Activated effector memory CD4-positive, alpha-beta T cell treated with anti-CD3 and anti-CD28 coated beads, Interleukin-2, amount 50 U/mL, for 16 hours (primary cell): ENCODE results near the gene MYO10.
"Not testable (repeated sequence)": the region's sequence is repeated elsewhere in the genome, so short reads cannot be mapped to it uniquely, and the experiment has no call there.

Experiments used
- DNase-seq: peaks from one replicate; pipeline ENCODE4 v3.0.0-alpha.2; 2020

The MYO10 gene

DNA sequence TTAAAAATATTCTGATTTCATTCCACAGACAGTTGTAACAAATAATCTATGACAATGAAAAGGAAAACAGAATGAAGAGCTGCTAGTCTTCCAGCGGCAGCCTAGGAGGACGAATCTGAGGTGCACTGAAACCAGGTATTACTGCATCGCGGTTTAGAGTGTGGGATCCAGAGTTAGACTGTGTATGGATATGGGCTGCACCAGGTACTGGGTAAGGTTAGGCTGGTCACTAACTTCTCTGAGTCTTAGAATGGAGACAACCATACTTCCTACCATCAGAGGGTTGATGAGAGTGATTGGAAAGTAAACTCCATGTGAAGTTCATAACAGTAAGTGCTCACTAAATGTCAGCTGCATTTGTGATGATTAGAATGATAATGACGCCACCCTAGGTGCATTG lies 158.7 kb downstream of the MYO10 start:
- DNase-seq = no peak

DNA sequence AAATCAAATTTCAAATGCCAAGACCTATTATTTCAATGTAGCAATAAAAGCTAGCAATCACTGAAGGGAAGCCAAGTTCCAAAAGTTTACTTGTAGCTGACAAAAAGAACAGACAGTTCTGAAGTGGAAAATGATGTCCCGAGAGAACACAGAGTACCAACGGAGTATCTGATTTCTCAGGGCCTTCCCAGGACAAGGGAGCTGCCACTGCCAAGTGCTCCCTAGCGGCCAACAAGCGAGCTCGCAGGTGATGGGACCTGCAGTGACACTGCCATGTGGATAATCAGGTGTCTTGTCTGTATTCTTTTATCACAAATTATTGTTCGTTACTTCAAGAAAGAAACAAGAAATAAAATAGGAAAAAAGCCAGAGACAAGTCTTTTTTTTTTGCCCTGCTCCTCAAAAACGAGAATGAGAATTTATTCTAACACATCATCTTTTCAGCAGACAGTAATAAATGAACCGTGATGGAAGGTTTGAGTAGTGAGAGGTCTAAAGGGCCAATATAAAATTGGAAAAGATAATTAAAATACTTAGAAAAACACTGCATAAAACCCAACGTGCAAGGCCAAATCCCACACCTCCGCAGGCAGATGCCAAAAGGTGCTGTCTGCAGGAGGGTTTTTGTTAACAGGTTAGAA lies 159.4 kb downstream of the MYO10 start:
- no peak for DNase-seq

DNA sequence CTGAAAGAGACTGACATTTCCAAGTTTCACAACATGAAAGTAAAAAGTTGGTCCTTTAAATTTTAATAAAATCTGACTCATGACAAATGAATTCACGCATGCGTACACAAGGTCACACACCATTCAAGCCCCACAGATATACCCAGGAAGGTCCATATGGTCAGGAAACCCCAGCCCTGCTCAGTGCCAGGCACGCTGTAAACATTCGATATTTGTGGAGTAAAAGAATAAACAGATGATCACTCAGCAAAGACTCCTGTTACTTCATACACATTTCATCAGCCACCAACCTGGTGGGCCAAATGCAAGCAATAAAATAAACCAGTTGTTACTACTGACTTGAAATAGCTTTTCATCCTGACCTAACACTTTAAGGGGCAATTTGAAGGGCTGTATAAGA lies 161.3 kb downstream of the MYO10 start:
- no peak for DNase-seq

DNA sequence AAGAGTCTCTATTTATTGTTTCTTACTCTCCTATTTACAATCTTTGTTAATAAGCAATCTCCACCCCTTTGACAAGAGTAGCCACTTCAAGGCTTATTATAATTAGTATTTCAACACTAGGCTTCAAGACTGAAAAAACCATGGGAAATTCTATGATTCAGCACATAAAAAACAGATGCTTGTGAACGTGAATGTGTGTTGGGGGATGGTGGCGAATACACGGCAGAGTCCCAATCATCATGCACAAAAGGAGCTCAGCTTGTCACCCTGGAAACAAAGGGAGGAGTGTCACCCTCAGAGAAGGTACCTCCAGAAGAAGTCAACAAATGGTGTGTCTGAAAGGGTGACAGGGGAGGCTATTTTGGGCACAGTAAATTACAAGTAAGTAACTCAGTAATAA lies 162.1 kb downstream of the MYO10 start:
- no peak for DNase-seq

DNA sequence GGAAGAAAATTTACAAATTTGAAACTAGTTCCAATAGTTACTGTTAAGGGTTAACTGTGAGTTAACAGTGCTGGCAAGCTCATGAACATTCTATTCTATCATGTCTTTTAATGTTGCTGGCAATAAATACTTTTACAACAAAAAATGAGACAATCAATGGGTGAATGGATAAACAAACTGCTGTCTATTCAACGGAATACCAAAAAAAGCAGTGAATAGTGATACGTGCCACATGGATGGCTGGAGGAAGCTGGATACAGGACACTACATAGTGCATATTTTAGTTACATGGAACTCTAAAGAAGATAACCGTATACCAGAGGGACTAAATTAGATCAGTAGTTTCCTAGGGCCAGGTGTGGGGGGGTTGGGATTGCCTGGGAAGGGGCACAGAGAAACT lies 163.5 kb downstream of the MYO10 start:
- no peak for DNase-seq

DNA sequence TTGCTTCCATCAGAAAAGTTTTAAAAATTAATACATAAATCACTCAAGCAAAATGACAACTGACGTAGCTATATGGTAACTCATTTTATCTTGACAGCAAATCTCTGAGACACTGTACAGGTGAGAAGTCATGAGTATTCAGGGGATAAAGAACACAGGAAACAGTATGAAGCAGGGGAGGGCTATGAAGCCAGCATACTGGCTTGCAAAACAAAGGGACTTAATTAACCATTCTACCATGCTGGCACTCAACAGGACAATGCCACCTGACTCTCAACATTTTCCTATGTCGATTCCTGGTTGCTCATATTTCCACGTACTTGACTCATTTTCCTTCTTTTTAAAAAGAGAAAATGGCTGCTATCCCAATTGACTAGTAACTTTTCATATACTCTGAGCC lies 167.9 kb downstream of the MYO10 start:
- DNase-seq = no peak

DNA sequence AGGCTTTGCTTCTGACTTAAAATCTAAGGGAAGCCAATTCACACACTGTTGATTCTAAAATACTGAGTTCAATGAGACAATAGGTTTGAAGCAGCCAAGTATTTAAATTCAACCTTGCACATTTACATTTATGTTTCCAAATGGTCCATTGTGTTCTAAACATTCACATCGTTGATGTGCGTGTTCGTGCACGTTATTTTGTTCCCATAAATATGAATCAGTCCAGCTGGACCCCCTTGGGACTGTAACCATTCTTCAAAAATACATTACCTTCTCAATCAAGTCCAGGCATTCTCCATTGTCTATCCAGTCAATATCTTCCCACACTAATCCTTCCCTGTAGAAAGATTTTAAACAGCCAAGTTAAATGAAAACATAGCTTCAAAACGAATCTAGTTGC lies 172.9 kb downstream of the MYO10 start:
- no peak for DNase-seq

DNA sequence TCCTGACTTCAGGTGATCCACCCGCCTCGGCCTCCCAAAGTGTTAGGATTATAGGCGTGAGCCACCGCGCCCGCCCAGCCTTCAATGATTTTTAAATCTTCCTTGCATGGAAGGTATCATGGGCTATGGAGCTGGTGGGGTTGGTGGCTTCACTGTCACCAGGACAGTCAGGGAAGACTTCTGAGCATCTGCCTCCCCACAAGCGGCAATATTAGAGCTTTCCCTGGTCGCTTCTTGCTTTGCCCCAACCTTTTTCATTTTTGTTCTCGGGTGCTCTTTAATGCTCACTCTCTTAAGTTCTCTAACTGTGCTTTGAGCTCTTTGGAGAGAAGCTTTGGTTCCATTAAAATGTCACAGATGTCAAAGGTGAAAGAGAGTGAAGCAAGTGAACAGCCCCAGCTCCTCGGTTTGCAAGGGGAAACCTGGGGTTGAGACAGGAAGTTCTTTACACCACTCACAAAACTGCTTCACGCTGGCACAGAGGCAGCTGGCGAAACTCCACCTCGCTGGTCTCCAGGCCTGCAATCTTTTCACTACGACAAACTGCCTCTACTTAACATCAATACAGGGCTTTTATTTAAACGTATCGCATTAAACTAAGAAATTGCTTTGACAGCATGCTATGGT lies 176.8 kb downstream of the MYO10 start:
- no peak for DNase-seq

DNA sequence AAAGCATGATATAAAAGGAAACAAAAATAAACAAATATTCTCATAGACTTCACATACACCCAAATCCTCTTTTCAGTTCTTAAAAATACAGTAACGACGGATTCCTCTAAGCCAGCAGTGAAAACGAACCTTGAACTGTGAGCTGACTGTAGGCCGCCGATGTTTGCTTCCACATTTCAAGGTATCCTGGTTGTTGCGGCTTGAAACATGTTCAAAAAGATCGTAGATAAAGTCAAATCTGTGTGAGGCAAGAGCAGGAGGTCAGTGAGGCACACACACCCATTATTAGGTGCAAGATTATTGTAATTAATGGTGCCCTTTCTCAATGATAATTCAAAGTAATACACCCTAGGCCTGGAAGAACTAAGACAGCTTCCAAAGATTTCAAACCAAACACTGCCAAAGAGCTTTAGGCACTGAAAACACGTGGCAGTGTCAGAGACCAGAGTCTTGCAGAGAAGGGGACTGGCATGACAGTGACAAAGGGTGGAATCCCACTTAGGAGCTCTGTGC lies 178.0 kb downstream of the MYO10 start:
- DNase-seq = no peak

DNA sequence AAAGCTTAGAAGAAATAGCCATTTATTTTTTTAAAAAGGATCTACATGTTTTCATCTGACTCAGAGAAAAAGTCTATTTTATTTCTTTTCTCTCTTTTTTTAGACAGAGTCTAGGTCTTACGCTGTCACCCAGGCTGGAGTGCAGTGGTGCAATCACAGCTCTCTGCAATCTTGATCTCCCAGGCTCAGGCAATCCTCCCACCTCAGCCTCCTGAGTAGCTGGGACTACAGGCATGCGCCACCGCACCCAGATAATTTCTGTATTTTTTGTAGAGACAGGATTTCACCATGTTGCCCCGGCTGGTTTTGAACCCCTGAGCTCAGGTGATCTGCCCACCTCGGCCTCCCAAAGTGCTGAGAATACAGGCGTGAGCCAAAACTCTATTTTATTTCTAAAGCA lies 178.5 kb downstream of the MYO10 start:
- not testable (repeated sequence) for DNase-seq

DNA sequence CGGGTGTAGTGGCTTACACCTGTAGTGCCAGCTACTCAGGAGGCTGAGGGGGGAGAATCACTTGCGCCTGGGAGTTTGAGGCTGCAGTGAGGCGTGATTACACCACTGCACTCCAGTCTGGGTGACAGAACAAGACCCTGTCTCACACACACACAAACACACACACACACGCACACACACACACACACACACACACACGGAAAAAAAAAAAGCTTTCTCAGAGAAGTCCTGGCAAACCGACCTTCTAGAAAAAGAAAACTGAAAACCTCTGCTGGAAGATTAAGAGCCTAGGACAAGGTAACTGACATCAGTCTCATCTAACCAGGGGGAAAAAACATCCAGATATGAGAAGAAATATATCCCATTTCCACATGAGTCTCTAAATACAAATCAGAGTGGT lies 178.9 kb downstream of the MYO10 start:
- DNase-seq = no peak

DNA sequence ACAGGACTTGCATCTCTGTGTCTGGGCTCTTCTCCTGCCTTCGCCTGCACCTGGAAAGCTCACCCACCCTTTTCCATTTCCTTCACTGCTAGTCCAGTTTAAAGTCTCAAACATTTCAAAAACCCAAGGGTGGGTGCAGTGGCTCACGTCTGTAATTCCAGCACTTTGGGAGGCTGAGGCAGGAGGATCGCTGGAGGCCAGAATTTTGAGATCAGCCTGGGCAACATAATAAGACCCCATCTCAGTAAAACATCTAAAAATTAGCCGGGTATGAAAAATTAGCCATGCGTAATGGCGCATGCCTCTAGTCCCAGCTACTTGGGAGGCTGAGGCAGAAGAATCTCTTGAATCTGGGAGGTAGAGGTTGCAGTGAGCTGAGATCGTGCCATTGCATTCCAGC lies 179.4 kb downstream of the MYO10 start:
- DNase-seq = no peak

DNA sequence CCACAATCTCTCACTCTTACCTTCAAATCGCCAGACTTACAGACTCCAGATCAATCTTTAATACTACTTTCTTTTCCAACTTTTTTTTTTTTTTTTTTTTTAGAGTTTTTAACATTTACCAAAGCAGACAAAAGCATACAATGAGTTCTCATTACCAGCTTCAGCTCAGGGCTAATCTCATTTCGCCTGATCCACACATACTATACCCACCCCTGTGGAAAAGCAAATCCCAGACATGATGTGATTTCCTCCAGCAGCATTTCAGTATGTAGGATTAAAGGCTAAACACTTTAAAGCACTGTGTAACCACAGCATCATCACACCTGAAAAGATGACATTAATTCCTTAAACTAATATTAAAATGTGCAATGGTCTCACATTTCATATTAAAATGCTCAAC lies 180.4 kb downstream of the MYO10 start:
- no peak for DNase-seq

DNA sequence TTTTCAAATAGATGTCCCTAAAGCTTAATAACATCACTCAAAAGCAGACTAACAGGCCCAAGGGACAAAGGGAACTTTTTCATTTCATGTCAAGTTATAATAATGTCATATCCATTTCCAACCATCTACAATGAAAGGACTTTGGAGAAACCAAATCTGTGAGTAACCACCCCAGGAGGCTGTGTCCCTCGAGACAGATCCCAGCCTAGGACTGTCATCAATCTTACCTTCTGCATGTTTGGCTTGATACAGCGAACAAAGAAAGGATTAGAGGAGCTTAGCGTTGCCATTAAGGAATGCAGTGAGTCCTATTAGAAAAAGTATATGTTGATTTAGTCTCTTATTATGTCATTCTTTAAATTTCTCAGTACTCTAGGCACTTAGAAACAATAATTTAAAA lies 181.5 kb downstream of the MYO10 start:
- DNase-seq = no peak

DNA sequence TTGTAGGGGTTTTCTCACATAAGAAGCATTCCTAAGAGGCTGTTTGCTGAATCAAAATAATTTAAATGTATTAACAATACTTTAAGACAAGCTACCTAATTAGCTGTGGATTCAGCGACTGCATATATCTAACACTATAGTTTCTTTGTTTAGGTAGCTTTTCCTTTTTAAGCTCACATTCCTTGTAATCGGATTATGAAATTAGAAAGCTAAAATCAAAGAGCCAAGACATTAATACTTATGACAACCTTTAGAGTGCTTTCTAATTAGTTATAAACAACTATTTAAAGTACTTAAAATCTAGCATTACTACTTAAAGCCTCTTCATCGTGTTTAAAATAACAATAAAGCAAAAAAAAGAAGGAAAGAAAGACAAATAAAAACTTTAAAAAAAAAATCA lies 182.0 kb downstream of the MYO10 start:
- no peak for DNase-seq

DNA sequence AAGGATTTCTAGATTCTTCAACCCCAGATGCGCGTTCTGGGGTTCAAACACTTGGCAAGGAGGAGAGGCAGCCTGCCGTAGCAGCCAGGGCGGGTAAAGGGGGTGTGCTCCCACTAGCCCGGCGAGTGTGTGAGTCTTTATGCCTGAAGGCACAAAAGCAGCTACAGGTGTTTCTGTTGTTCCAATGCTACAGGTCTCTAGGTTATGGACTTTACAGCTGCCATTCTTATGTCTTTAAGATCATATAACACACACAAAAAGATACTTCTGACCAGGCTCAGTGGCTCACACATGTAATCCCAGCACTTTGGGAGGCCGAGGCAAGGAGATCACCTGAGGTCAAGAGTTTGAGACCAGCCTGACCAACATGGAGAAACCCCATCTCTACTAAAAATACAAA lies 185.6 kb downstream of the MYO10 start:
- no peak for DNase-seq

DNA sequence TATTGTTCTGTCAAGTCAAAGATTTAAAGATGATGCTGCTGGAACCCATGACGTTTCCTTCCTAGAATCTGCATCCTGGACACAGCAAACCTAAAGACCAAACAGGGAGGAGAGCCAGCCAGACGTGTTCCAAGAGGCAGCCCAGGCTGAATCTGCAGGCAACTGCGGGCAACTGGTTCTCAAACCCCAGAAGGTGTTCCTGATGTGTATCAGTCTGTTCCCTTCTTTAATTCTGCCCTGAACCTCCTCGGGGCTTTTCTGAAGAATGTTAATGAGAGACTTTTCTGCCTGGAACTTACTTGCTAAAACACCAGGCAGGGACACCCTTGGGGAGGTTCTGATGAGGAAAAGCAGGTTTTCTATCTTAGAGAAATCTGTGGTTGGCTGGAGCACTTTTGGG lies 186.5 kb downstream of the MYO10 start:
- DNase-seq = no peak

DNA sequence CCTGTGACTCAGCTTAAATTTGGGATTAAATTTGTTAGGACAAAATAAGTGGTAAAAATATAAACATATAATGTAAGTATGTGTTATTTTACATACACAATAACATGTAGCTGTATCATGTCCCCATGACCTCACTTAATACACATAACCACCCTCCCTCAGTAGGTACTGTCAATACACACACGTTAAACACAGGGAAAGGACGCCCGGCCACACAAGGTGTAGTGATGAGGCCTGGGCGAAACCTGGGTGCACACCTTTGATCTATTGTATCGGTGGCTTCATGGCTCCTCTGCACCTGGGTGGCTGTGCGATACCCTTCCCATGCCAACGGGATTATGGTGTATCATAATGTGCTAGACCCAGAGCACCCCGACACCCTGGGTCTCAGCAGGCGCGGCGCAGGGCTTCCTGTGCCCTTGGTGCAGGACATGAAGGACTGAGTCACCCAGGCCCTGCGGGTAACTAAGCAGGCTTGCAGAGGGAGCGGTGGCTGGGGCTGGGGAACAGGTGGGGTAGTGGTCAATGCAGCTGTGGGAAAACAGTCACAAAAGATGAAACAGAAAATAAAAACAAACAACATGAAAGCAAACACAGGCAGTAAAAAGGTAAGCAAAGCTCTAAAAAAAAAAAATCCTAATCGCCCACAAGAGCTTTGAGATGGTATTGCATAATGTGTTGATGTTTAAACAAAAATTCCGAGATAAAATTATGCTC lies 191.8 kb downstream of the MYO10 start:
- DNase-seq = no peak

DNA sequence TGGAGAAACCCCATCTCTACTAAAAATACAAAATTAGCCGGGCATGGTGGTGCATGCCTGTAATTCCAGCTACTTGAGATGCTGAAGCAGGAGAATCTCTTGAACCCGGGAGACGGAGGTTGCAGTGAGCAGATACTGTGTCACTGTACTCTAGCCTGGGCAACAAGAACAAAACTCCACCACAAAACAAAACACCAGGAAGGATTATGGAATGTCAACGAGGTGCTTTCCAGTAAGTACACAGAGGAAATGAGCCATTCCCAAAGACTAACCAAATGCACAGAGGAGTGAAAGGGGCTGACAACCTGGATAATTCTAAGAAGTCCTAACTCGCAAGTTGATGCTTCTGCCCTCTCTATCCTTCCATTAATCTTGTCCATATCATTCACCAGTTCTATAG lies 193.2 kb downstream of the MYO10 start:
- no peak for DNase-seq

DNA sequence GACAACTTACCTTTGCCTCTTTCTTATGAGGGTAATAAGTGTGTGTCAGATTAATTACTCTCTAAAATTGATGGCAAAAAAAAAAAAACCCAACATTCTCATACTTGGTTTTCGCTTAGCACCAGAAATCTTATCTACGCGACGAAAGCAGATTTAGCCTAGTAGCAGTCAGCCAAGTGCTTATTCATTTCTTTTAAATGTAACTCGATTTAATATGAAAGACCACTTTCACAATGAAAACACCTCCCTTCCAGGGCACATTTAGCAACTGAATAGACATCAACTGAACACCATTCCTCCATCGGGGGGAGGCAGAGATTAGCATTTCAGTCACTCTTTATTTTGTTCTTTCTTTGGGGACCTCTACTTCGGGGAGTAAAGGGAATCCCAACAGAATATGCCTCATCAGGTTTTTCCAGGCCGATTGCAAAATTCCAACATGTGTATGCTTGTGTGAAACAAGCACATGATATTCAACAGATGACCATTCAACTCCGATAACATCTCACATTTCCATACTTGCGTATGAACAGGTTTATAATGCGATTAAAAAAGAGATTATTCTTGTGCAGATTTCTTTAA lies 195.2 kb downstream of the MYO10 start:
- DNase-seq = no peak

DNA sequence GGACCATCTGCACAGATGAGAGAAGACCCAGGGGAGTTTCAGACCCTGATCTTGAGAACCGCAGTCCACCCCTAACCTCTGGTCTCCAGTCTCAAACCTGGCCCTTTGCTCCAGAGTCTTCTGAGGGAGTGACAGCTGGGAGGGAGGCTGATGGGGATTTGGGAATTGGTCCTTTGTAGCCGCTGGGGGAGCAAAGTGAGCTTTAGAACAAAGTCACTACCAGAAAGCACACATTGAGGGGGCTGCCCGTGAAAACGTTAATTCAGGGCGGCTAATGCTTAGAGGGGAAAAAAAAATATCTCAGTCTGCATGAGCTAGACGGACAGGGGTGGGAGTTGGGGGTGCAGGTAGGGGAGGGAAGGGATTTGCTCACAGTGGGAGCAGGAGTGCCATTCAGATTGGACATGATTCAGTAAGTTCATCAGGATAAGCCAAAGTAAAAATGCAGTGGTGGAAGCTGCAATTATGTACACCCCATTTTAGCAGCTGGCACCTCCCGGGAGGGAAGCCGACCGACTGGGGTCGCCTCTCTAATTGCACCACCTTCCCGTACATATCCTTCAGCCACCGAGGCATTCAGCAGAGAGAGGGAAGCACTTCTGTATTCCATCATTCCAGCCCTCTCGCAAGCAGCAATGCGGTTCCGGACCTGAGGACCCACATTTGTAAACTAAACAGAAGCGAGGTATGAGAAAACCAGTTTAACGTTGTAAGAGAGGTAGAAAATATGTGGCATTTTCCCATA lies 195.8 kb downstream of the MYO10 start:
- DNase-seq = no peak

DNA sequence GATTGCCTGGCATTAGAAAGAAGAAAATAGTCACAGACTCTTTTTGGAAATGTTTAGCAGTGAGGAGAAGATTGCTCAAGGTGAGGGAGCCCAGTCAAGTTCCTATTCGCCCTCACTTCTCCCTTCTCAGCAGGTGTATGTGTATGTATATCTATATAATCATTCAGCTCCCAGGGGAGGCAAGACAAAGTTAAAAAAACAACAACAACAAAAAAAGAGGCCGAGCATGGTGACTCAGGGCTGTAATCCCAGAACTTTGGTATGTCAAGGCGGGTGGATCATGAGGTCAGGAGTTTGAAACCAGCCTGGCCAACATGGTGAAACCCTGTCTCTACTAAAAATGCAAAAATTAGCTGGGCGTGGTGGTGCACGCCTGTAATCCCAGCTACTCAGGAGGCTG lies 197.7 kb downstream of the MYO10 start:
- not testable (repeated sequence) for DNase-seq
